HepG2 (cell line): Measurements from ENCODE around the gene SNRPD2. TPM values are rescaled to one million over a fixed set of nuclear protein-coding genes. Genes with fewer than 3 reads are reported as not detected.

Source experiments
- HHEX ChIP-seq: IDR thresholded peaks from 2 replicates; pipeline ENCODE4 v1.6.1; 2016; ENCODE audit warnings: control low read depth
- HNF4G ChIP-seq, 2 experiments: sonication (generic) in 1 of 2; formaldehyde crosslinking in 1 of 2; IDR thresholded peaks; 2 replicates each; pipeline versions ENCODE4 v1.4.0 to v1.6.1; 2011 to 2020; ENCODE audit warnings: borderline replicate concordance in 2 of 2, low read depth in 2 of 2, mild to moderate bottlenecking in 2 of 2, low read length in 1 of 2, missing genetic modification reagents in 1 of 2, moderate library complexity in 1 of 2
- MTA1 ChIP-seq: sonication (generic); formaldehyde crosslinking; IDR thresholded peaks from 2 replicates; pipeline ENCODE4 v1.4.0; 2020; ENCODE audit warnings: missing genetic modification reagents, mild to moderate bottlenecking, borderline replicate concordance
- MYC ChIP-seq: sonication (generic); formaldehyde crosslinking; IDR thresholded peaks from 2 replicates; pipeline ENCODE4 v1.9.0; 2021; ENCODE audit warnings: missing genetic modification reagents, borderline replicate concordance
- NFIC ChIP-seq: IDR thresholded peaks from 2 replicates; pipeline ENCODE4 v1.6.1; 2012; ENCODE audit warnings: mild to moderate bottlenecking, low read length, inconsistent platforms
- PHF21A ChIP-seq: sonication (generic); formaldehyde crosslinking; IDR thresholded peaks from 2 replicates; pipeline ENCODE4 v1.5.0; 2020; ENCODE audit warnings: mild to moderate bottlenecking, missing genetic modification reagents
- POLR2AphosphoS2 ChIP-seq: IDR thresholded peaks from 2 replicates; pipeline ENCODE4 v1.6.1; 2011; ENCODE audit warnings: low read depth, low read length, improper control_type of control experiment
- TAF1 ChIP-seq: sonication (generic); formaldehyde crosslinking; IDR thresholded peaks from 2 replicates; pipeline ENCODE4 v1.4.0; 2020; ENCODE audit warnings: missing genetic modification reagents
- ZNF180 ChIP-seq: sonication (generic); formaldehyde crosslinking; IDR thresholded peaks from 2 replicates; pipeline ENCODE4 v1.4.0; 2020; ENCODE audit warnings: low read depth, missing genetic modification reagents, borderline replicate concordance
- ZNF441 ChIP-seq: sonication (generic); formaldehyde crosslinking; IDR thresholded peaks from 2 replicates; pipeline ENCODE4 v1.7.0; 2021; ENCODE audit warnings: missing genetic modification reagents, borderline replicate concordance
- ZNF580 ChIP-seq: IDR thresholded peaks from 2 replicates; pipeline ENCODE4 v1.6.1; 2016; ENCODE audit warnings: low read depth, borderline replicate concordance
- ZNF768 ChIP-seq: sonication (generic); formaldehyde crosslinking; IDR thresholded peaks from 2 replicates; pipeline ENCODE4 v1.4.0; 2020; ENCODE audit warnings: missing genetic modification reagents
- ZNF788 ChIP-seq: sonication (generic); formaldehyde crosslinking; IDR thresholded peaks from 2 replicates; pipeline ENCODE4 v1.5.0; 2020; ENCODE audit warnings: mild to moderate bottlenecking, missing genetic modification reagents, borderline replicate concordance
- ZNF891 ChIP-seq: sonication (generic); formaldehyde crosslinking; IDR thresholded peaks from 2 replicates; pipeline ENCODE4 v1.5.0; 2020; ENCODE audit warnings: mild to moderate bottlenecking, missing genetic modification reagents
- polyA plus RNA-seq, 8 experiments: library from polyadenylated mRNA; depleted of rRNA in 3 of 8; stranded (reverse) in 7 of 8; unstranded in 1 of 8; fragments of >200 nt; fragmentation: Illumina TruSeq in 4 of 8; extraction: Trizol in 4 of 8; gene quantifications; 2 replicates each; pipeline versions ENCODE4 v1.2.1 to v1.2.3, GENCODE V29; 2011 to 2016; ENCODE audit warnings: low read depth in 4 of 8, missing spikeins in 1 of 8, mixed read lengths in 1 of 8; ENCODE audit not compliant: insufficient read depth in 1 of 8
- total RNA-seq, 5 experiments: library from RNA; depleted of rRNA; stranded (reverse); fragments of >200 nt; fragmentation: Illumina TruSeq; extraction: Trizol; gene quantifications; 2 replicates each; pipeline ENCODE4 v1.2.3, GENCODE V29; 2016; ENCODE audit warnings: low read depth in 1 of 5

Gene SNRPD2
- total and polyA plus RNA-seq, 2 of the 13 experiments (the other 11 are each of a cell fraction or from before 2014, with no cell fraction given) = 299 to 485 TPM

- TF ChIP-seq POLR2AphosphoS2 (no peak), MYC (CRISPR knock-in tag) (peak; percentile 46; the same call in 1 of the 2 replicates), ZNF441 (CRISPR knock-in tag) (no peak), TAF1 (peak; percentile 49; the same call in 1 of the 2 replicates), HNF4G (IDR thresholded peaks at IDR 0.05; ENCODE audit: borderline replicate concordance, low read depth, low read length) (no peak), HNF4G (CRISPR knock-in tag; IDR thresholded peaks at IDR 0.05; ENCODE audit: borderline replicate concordance, low read depth) (0 out of 2 replicates have a peak, but pooled peaks have one; percentile 43), MTA1 (CRISPR knock-in tag) (no peak), ZNF580 (CRISPR knock-in tag) (peak; percentile 52; the same call in 1 of the 2 replicates), ZNF788 (CRISPR knock-in tag) (0 out of 2 replicates have a peak, but pooled peaks have one; percentile 69), ZNF768 (peak; percentile 49; the same call in 1 of the 2 replicates), ZNF891 (CRISPR knock-in tag) (no peak), NFIC (no peak), ZNF180 (CRISPR knock-in tag) (no peak), PHF21A (CRISPR knock-in tag) (no peak), HHEX (CRISPR knock-in tag) (no peak)
These were observed 10.2 kb downstream of the SNRPD2 start (continued) for GRCh38 chr19:45681391-45682015.
